Neural cell (in vitro differentiated cells): Measurements from ENCODE around the gene DRD1. TPM values are rescaled to one million over a fixed set of nuclear protein-coding genes. Genes with fewer than 3 reads are reported as not detected.
"Not testable (repeated sequence)": the region's sequence is repeated elsewhere in the genome, so short reads cannot be mapped to it uniquely, and the experiment has no call there.

Experiments used
- H2AFZ ChIP-seq: fragments of 200-600, 300-800 bp; sonication (generic), shearing (Covaris generic); 2 replicates; pipeline ENCODE4 v1.6.0; 2014; ENCODE audit warnings: low read depth, mild to moderate bottlenecking, antibody characterized with exemption, low read length, moderate library complexity
- H3F3A ChIP-seq: fragments of 200-600 bp; shearing (Covaris generic); 2 replicates; pipeline ENCODE4 v1.6.1; 2016; ENCODE audit warnings: mild to moderate bottlenecking, moderate library complexity, mixed read lengths, antibody characterized with exemption, low read length; ENCODE audit not compliant: insufficient read depth, poor library complexity, severe bottlenecking
- H3K27ac ChIP-seq: fragments of 200-600, 300-800 bp; sonication (generic), shearing (Covaris generic); 2 replicates; pipeline ENCODE4 v1.5.1; 2014; ENCODE audit warnings: mild to moderate bottlenecking, low read length, moderate library complexity
- H3K27me3 ChIP-seq: fragments of 300-800, 200-600 bp; sonication (generic), shearing (Covaris generic); 2 replicates; pipeline ENCODE4 v1.6.0; 2014; ENCODE audit warnings: mild to moderate bottlenecking, low read depth, low read length, moderate library complexity; ENCODE audit not compliant: insufficient read depth
- H3K36me3 ChIP-seq: fragments of 300-800, 200-600 bp; sonication (generic), shearing (Covaris generic); 2 replicates; pipeline ENCODE4 v1.5.1; 2014; ENCODE audit warnings: mild to moderate bottlenecking, antibody characterized with exemption, low read length, moderate library complexity; ENCODE audit not compliant: insufficient read depth
- H3K4me2 ChIP-seq: fragments of 300-800, 200-600 bp; sonication (generic), shearing (Covaris generic); 2 replicates; pipeline ENCODE4 v1.6.0; 2014; ENCODE audit warnings: mild to moderate bottlenecking, low read length
- H3K4me3 ChIP-seq: fragments of 300-800, 200-600 bp; sonication (generic), shearing (Covaris generic); 2 replicates; pipeline ENCODE4 v1.5.1; 2014; ENCODE audit warnings: mild to moderate bottlenecking, low read length, moderate library complexity
- H3K79me2 ChIP-seq: fragments of 200-600 bp; shearing (Covaris generic); replicated peaks from 2 replicates; pipeline ENCODE4 v1.6.0; 2014; ENCODE audit warnings: mild to moderate bottlenecking, low read length, moderate library complexity; ENCODE audit not compliant: insufficient read depth
- H3K9ac ChIP-seq: fragments of 300-800, 200-600 bp; sonication (generic), shearing (Covaris generic); 2 replicates; pipeline ENCODE4 v1.6.1; 2016; ENCODE audit warnings: mild to moderate bottlenecking, low read length, mixed read lengths
- H3K9me2 ChIP-seq: fragments of 200-600 bp; shearing (Covaris generic); 2 replicates; pipeline ENCODE4 v1.6.1; 2016; ENCODE audit warnings: mild to moderate bottlenecking, low read length, mixed read lengths; ENCODE audit not compliant: insufficient read depth
- H3K9me3 ChIP-seq: fragments of 200-600, 300-800 bp; sonication (generic), shearing (Covaris generic); 2 replicates; pipeline ENCODE4 v1.6.1; 2016; ENCODE audit warnings: mild to moderate bottlenecking, mixed run types, low read length, moderate library complexity, mixed read lengths
- H4K20me1 ChIP-seq: fragments of 200-600 bp; shearing (Covaris generic); 2 replicates; pipeline ENCODE4 v1.6.1; 2016; ENCODE audit warnings: mild to moderate bottlenecking, mixed run types; ENCODE audit not compliant: insufficient read depth
- CTCF ChIP-seq: fragments of 450-650 bp; IDR thresholded peaks from 2 replicates; pipeline ENCODE4 v1.5.1; 2014; ENCODE audit warnings: antibody characterized with exemption, mild to moderate bottlenecking, moderate library complexity; ENCODE audit not compliant: poor library complexity, severe bottlenecking
- EP300 ChIP-seq: fragments of 450-650 bp; conservative IDR thresholded peaks from 2 replicates; pipeline ENCODE4 v1.6.1; 2014; ENCODE audit warnings: antibody characterized with exemption, mild to moderate bottlenecking, moderate library complexity; ENCODE audit not compliant: poor library complexity, severe bottlenecking
- EZH2 ChIP-seq: fragments of 200-600, 300-800 bp; shearing (Covaris generic), sonication (generic); IDR thresholded peaks from 2 replicates; pipeline ENCODE4 v1.6.1; 2014; ENCODE audit warnings: antibody characterized with exemption, low read length, borderline replicate concordance, mild to moderate bottlenecking; ENCODE audit not compliant: insufficient read depth, poor library complexity, severe bottlenecking
- MXI1 ChIP-seq: fragments of 450-650 bp; conservative IDR thresholded peaks from 2 replicates; pipeline ENCODE4 v1.6.1; 2014; ENCODE audit warnings: antibody characterized with exemption, mild to moderate bottlenecking; ENCODE audit not compliant: poor library complexity, severe bottlenecking
- POLR2AphosphoS5 ChIP-seq: IDR thresholded peaks from 2 replicates; pipeline ENCODE4 v1.6.1; 2012
- RAD21 ChIP-seq: fragments of 450-650 bp; conservative IDR thresholded peaks from 2 replicates; pipeline ENCODE4 v1.6.1; 2014; ENCODE audit warnings: antibody characterized with exemption, mild to moderate bottlenecking, moderate library complexity
- REST ChIP-seq: IDR thresholded peaks from 2 replicates; pipeline ENCODE4 v1.6.1; 2012; ENCODE audit warnings: borderline replicate concordance
- SMC3 ChIP-seq: fragments of 450-650 bp; conservative IDR thresholded peaks from 2 replicates; pipeline ENCODE4 v1.6.1; 2014; ENCODE audit warnings: antibody characterized with exemption, mild to moderate bottlenecking, moderate library complexity; ENCODE audit not compliant: poor library complexity
- TAF1 ChIP-seq: IDR thresholded peaks from 2 replicates; pipeline ENCODE4 v1.6.1; 2012; ENCODE audit warnings: low read depth
- polyA plus RNA-seq: library from polyadenylated mRNA; depleted of rRNA; stranded (reverse); fragments of >200 nt; gene quantifications from 2 replicates; pipeline ENCODE4 v1.2.3, GENCODE V29; 2014

Gene DRD1
- polyA plus RNA-seq, 1 donor from 2014 or later, result 0.33 TPM

- no peaks in the 10 kb centered on the region for H3K9me2 ChIP-seq
- H2AFZ ChIP-seq, result no peak overlapping the region
- no peak for TF ChIP-seq TAF1
- TF ChIP-seq SMC3, result no peak
- no peak for TF ChIP-seq MXI1
- no peak for TF ChIP-seq RAD21
- TF ChIP-seq REST, result no peak
- no peak for TF ChIP-seq EP300
- no peak for TF ChIP-seq CTCF
- TF ChIP-seq EZH2, result no peak
- TF ChIP-seq POLR2AphosphoS5, result no peak
- H3K9ac ChIP-seq, result no peak overlapping the region
- H3K4me3 ChIP-seq, result no peak overlapping the region
- H3K79me2 ChIP-seq, result no peaks in the 10 kb centered on the region
- no peaks in the 10 kb centered on the region for H3F3A ChIP-seq
- no peak overlapping the region for H3K4me2 ChIP-seq
- H3K9me3 ChIP-seq, result no peaks in the 10 kb centered on the region
- no peaks in the 10 kb centered on the region for H3K36me3 ChIP-seq
- H3K27me3 ChIP-seq, result no peaks in the 10 kb centered on the region
- H4K20me1 ChIP-seq, result no peaks in the 10 kb centered on the region
- no peak overlapping the region for H3K27ac ChIP-seq
These were observed 33.1 kb downstream of the DRD1 start for GRCh38 chr5:175410926-175411325.

GRCh38 chr5:175406300-175406699 lies 37.7 kb downstream of the DRD1 start:
- H3K36me3 ChIP-seq, result no peaks in the 10 kb centered on the region
- H3K27me3 ChIP-seq, result no peaks in the 10 kb centered on the region
- H3K9ac ChIP-seq, result no peak overlapping the region
- TF ChIP-seq MXI1 (no peak), POLR2AphosphoS5 (no peak)
- no peaks in the 10 kb centered on the region for H3K9me3 ChIP-seq
- no peak overlapping the region for H2AFZ ChIP-seq
- no peak overlapping the region for H3K4me2 ChIP-seq
- no peaks in the 10 kb centered on the region for H3K9me2 ChIP-seq
- no peaks in the 10 kb centered on the region for H3K79me2 ChIP-seq
- H3K4me3 ChIP-seq, result no peak overlapping the region
- H3K27ac ChIP-seq, result no peak overlapping the region
- H3F3A ChIP-seq, result no peaks in the 10 kb centered on the region
- no peaks in the 10 kb centered on the region for H4K20me1 ChIP-seq

GRCh38 chr5:175397590-175398297 lies 46.2 kb downstream of the DRD1 start:
- H3K9ac ChIP-seq, H3K4me2 ChIP-seq, H2AFZ ChIP-seq, H4K20me1 ChIP-seq, H3K27ac ChIP-seq, H3K36me3 ChIP-seq, H3F3A ChIP-seq, H3K9me3 ChIP-seq, H3K79me2 ChIP-seq, H3K27me3 ChIP-seq, H3K4me3 ChIP-seq, H3K9me2 ChIP-seq: not testable (repeated sequence)

GRCh38 chr5:175395430-175395829 lies 48.6 kb downstream of the DRD1 start:
- H3F3A ChIP-seq, H3K36me3 ChIP-seq, H3K4me3 ChIP-seq, H3K9me3 ChIP-seq, H3K27ac ChIP-seq, H3K4me2 ChIP-seq, H2AFZ ChIP-seq, H3K9ac ChIP-seq, H3K27me3 ChIP-seq, H3K9me2 ChIP-seq, H4K20me1 ChIP-seq, H3K79me2 ChIP-seq: not testable (repeated sequence)
